Activated naive CD4-positive, alpha-beta T cell treated with anti-CD3 and anti-CD28 coated beads, Interleukin-2, amount 10 ng/mL, durations not matched to agents 7 days and 5 days (primary cell): ENCODE measurements around the gene HAND2.

Experiments used
- CTCF ChIA-PET: fragments of 350-600 bp; sonication (Branson Sonifier 250); formaldehyde crosslinking; loops from one replicate; lab custom pipeline; 2021; ENCODE audit warnings: antibody characterized with exemption; lab: Charles Lee
- DNase-seq: peaks from one replicate; pipeline ENCODE4 v3.0.0-alpha.2; 2020
- H3K27ac Mint-ChIP-seq: one replicate; pipeline ENCODE4 v1.8.0; 2021; ENCODE audit warnings: mild to moderate bottlenecking, moderate library complexity, mixed read lengths
- H3K27me3 Mint-ChIP-seq: one replicate; pipeline ENCODE4 v1.8.0; 2021; ENCODE audit warnings: mild to moderate bottlenecking, mixed read lengths
- H3K36me3 Mint-ChIP-seq: one replicate; pipeline ENCODE4 v1.8.0; 2021; ENCODE audit warnings: mixed read lengths
- H3K4me1 Mint-ChIP-seq: one replicate; pipeline ENCODE4 v1.8.0; 2021; ENCODE audit warnings: mixed read lengths
- H3K4me3 Mint-ChIP-seq: one replicate; pipeline ENCODE4 v1.8.0; 2021; ENCODE audit warnings: mild to moderate bottlenecking, moderate library complexity, mixed read lengths
- H3K9me3 Mint-ChIP-seq: one replicate; pipeline ENCODE4 v1.8.0; 2021; ENCODE audit warnings: mixed read lengths

HAND2 gene

DNA sequence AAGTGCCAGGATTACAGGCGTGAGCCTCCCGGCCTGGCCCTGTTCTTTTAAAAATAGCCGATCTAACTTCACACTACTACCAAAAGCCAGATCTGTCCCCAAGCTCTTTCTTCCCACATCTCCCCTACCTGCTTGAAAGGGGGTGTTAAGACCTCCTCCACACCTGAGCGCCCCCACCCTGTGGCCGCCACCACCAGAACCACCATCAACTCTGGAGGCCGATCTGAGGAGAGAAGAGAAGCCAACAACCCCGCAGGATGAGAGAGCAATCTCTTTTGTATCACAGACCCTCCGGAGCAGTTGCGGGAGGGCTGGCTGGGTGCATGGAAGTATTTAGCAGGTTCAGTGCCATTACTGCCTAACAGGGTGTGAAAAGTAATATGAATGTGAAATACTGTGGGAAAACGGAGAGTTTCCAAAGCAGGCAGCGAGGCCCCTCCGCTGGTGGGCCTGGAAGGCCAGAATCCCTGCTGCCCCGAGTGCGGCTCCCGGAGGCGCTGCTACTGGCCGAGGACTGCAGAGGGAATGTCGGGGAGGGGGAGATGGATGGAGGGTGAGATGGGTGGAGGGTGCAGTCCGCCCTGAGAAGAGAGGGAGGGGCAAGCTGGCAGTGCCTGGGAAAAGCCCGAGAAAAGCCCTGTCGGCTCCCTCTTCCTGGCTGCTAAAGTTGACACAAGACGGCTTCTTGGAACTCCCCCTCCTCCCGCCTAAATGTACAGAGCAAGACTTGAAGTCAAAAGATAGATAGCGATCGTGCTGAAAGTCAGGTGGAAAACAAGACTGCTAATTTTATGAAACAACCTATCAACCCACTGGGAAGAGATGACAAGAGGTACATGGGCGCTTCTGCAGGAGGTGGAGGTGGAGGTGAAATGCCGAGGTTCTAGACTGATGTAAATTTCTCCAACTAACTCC, 22.3 kb downstream of the HAND2 start:
- Mint-ChIP-seq H3K27me3 (peaks cover 100% of the 10 kb centered on the region), H3K36me3 (peaks cover 16% of the 10 kb centered on the region), H3K9me3 (no peaks in the 10 kb centered on the region), H3K4me1 (peaks cover 41% of the 10 kb centered on the region), H3K4me3 (peak overlapping the region; percentile 5), H3K27ac (no peak overlapping the region)
- CTCF ChIA-PET, result no interaction called here
- DNase-seq, result no peak

GRCh38 chr4:173506597-173507211, 23.3 kb downstream of the HAND2 start:
- H3K36me3 Mint-ChIP-seq, result peaks cover 16% of the 10 kb centered on the region
- H3K9me3 Mint-ChIP-seq, result peaks cover 1% of the 10 kb centered on the region
- peaks cover 43% of the 10 kb centered on the region for H3K4me1 Mint-ChIP-seq
- no peak overlapping the region for H3K27ac Mint-ChIP-seq
- no peak for DNase-seq
- no peak overlapping the region for H3K4me3 Mint-ChIP-seq
- peaks cover 100% of the 10 kb centered on the region for H3K27me3 Mint-ChIP-seq
- CTCF ChIA-PET, result interaction anchor here (1.2 to 2.4 kb wide), 7 partner anchors 8 to 613 kb away, joined by 3 to 12 read pairs (median 5); no protein-coding TSS in a partner anchor

GRCh38 chr4:173505924-173506518, 24.0 kb downstream of the HAND2 start:
- DNase-seq, result peak; percentile 73
- Mint-ChIP-seq H3K9me3 (peaks cover 5% of the 10 kb centered on the region), H3K4me1 (peaks cover 50% of the 10 kb centered on the region), H3K4me3 (no peak overlapping the region), H3K36me3 (peaks cover 16% of the 10 kb centered on the region), H3K27ac (no peak overlapping the region), H3K27me3 (peaks cover 100% of the 10 kb centered on the region)
- CTCF ChIA-PET, result interaction anchor here (0.9 to 2.4 kb wide), 11 partner anchors 9 to 614 kb away, joined by 3 to 12 read pairs (median 5); no protein-coding TSS in a partner anchor

GRCh38 chr4:173504181-173504503, 25.9 kb downstream of the HAND2 start:
- Mint-ChIP-seq H3K4me1 (peaks cover 50% of the 10 kb centered on the region), H3K36me3 (peaks cover 17% of the 10 kb centered on the region), H3K27ac (no peak overlapping the region), H3K9me3 (peaks cover 7% of the 10 kb centered on the region), H3K4me3 (no peak overlapping the region), H3K27me3 (peaks cover 99% of the 10 kb centered on the region)
- CTCF ChIA-PET, result interaction anchor here (0.7 to 2.4 kb wide), 6 partner anchors 10 to 713 kb away, joined by 3 to 12 read pairs (median 4); no protein-coding TSS in a partner anchor
- no peak for DNase-seq

DNA sequence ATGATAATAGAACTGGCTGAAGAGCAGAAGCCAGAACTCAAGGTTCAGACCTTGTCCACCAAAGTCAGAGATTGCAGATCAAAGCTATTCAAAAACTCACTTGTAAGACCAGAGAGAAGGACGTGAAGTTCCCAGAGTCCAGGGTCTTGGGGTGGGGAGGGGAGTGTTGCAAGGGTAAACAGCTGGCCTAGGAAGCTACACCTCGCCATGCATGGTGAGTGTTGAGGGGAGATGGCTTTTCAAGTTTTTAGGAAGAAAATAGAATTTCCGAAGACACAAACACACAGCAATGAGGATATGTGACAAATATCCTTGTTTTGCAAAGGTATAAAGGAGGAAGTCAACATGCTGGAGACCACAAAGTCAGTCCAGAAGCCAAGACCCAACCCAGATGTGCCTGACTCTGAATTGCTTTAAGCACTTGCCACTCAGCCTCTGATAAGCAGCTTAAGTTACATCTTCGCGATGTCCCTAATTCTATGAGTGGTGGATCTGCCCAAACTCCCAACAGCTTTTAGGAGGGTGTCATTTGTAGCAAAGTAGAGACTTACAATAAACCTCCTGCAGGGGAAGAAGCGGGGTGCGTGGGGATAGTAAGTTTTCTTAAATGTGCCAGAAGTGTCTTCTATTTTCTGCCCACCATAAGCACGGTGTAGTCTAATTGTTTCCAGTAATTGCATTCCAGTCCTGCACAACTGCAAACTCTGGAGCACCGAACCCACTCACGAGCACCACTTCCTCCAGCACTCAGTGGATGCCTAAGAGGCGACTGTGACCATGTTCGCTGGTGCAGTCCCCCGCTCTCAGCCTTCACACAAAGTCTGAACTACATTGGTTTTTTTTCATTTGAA, 26.5 kb downstream of the HAND2 start:
- no peak overlapping the region for H3K27ac Mint-ChIP-seq
- H3K9me3 Mint-ChIP-seq, result peaks cover 7% of the 10 kb centered on the region
- DNase-seq, result no peak
- peaks cover 44% of the 10 kb centered on the region for H3K4me1 Mint-ChIP-seq
- H3K4me3 Mint-ChIP-seq, result no peak overlapping the region
- peaks cover 99% of the 10 kb centered on the region for H3K27me3 Mint-ChIP-seq
- CTCF ChIA-PET, result interaction anchor here (0.7 to 2.4 kb wide), 8 partner anchors 9 to 713 kb away, joined by 3 to 10 read pairs (median 3); no protein-coding TSS in a partner anchor
- H3K36me3 Mint-ChIP-seq, result peaks cover 13% of the 10 kb centered on the region

GRCh38 chr4:173502282-173502681, 27.7 kb downstream of the HAND2 start:
- Mint-ChIP-seq H3K9me3 (peaks cover 7% of the 10 kb centered on the region), H3K36me3 (peaks cover 3% of the 10 kb centered on the region), H3K4me3 (no peak overlapping the region), H3K27ac (no peak overlapping the region), H3K27me3 (peaks cover 92% of the 10 kb centered on the region), H3K4me1 (peaks cover 32% of the 10 kb centered on the region)
- CTCF ChIA-PET, result interaction anchor here (0.9 to 2.4 kb wide), 3 partner anchors 8 to 83 kb away, joined by 3 to 10 read pairs (median 5); no protein-coding TSS in a partner anchor
- DNase-seq, result no peak

GRCh38 chr4:173501592-173502150, 28.4 kb downstream of the HAND2 start:
- H3K4me1 Mint-ChIP-seq, result peaks cover 28% of the 10 kb centered on the region
- peaks cover 7% of the 10 kb centered on the region for H3K9me3 Mint-ChIP-seq
- H3K27ac Mint-ChIP-seq, result no peak overlapping the region
- DNase-seq, result no peak
- no peak overlapping the region for H3K4me3 Mint-ChIP-seq
- peaks cover 92% of the 10 kb centered on the region for H3K27me3 Mint-ChIP-seq
- H3K36me3 Mint-ChIP-seq, result peaks cover 3% of the 10 kb centered on the region
- CTCF ChIA-PET, result interaction anchor here (0.9 kb wide), 1 partner anchor 83 kb away, joined by 3 read pairs; no protein-coding TSS in a partner anchor

GRCh38 chr4:173500841-173501591, 29.0 kb downstream of the HAND2 start:
- no peak for DNase-seq
- Mint-ChIP-seq H3K4me3 (peak overlapping the region; percentile 27), H3K27me3 (peaks cover 88% of the 10 kb centered on the region), H3K36me3 (peaks cover 3% of the 10 kb centered on the region), H3K9me3 (peaks cover 7% of the 10 kb centered on the region), H3K27ac (peak overlapping the region; percentile 42), H3K4me1 (peaks cover 21% of the 10 kb centered on the region)
- CTCF ChIA-PET, result no interaction called here

- DNase-seq, result no peak
- peak overlapping the region; percentile 55 for H3K27ac Mint-ChIP-seq
- CTCF ChIA-PET, result no interaction called here
- peaks cover 78% of the 10 kb centered on the region for H3K27me3 Mint-ChIP-seq
- H3K36me3 Mint-ChIP-seq, result peaks cover 3% of the 10 kb centered on the region
- H3K4me1 Mint-ChIP-seq, result peaks cover 19% of the 10 kb centered on the region
- peaks cover 7% of the 10 kb centered on the region for H3K9me3 Mint-ChIP-seq
- H3K4me3 Mint-ChIP-seq, result peak overlapping the region; percentile 22
Observed at GRCh38 chr4:173499658-173500535, 30.1 kb downstream of the HAND2 start.

DNA sequence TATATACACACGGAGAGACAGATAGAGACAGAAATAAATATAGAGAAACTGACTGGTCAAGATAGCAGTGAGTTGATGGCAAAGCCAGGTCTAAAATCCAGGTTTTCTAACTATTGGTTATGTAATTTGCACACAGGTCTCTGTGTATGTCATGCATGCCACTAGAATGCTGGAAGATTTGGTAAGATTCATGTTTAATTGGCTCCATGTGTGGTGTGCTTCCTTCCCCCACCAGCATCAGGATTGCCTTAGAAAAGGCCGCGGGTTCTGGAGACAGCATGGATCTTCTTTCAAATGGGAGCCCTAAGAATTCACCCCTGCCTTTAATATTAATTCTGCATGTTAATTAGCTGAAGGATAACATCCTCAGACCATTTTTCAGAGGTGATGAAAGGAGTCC, 31.3 kb downstream of the HAND2 start:
- H3K36me3 Mint-ChIP-seq, result peaks cover 3% of the 10 kb centered on the region
- CTCF ChIA-PET, result no interaction called here
- no peak overlapping the region for H3K4me3 Mint-ChIP-seq
- peaks cover 74% of the 10 kb centered on the region for H3K27me3 Mint-ChIP-seq
- peaks cover 29% of the 10 kb centered on the region for H3K4me1 Mint-ChIP-seq
- H3K27ac Mint-ChIP-seq, result no peak overlapping the region
- no peak for DNase-seq
- peaks cover 7% of the 10 kb centered on the region for H3K9me3 Mint-ChIP-seq

DNA sequence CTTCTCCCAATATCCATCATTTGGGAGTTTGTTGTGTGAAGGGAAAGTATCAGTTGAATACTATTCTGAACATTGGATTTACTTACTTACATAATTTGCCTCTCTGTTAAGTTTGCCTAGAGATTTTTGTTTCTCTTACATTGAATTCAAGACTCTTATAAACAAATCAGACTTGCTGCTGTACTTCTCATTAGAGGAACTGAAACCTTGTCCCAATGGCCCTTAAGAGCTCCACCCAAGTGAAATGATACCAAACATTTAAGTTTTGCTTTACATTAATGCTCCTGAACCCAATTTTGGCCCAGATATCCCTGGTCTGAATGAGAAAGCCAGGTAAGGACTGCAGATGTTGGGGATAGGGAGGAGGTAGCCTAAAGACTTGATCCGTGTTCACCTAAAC, 32.0 kb downstream of the HAND2 start:
- H3K27ac Mint-ChIP-seq, result no peak overlapping the region
- peaks cover 3% of the 10 kb centered on the region for H3K36me3 Mint-ChIP-seq
- peaks cover 7% of the 10 kb centered on the region for H3K9me3 Mint-ChIP-seq
- H3K27me3 Mint-ChIP-seq, result peaks cover 71% of the 10 kb centered on the region
- peaks cover 31% of the 10 kb centered on the region for H3K4me1 Mint-ChIP-seq
- no peak for DNase-seq
- no peak overlapping the region for H3K4me3 Mint-ChIP-seq
- CTCF ChIA-PET, result interaction anchor here (1.3 to 2.8 kb wide), 2 partner anchors 74 to 78 kb away, joined by 3 to 11 read pairs; no protein-coding TSS in a partner anchor
